Fibroblast of skin of left quadriceps (primary cell): ENCODE data around the gene THBD.

Experiments used
- DNase-seq, 2 experiments: peaks; one replicate each; pipeline ENCODE4 v3.0.0-alpha.2; 2013; ENCODE audit warnings: low read depth in 2 of 2

THBD gene, protein sequence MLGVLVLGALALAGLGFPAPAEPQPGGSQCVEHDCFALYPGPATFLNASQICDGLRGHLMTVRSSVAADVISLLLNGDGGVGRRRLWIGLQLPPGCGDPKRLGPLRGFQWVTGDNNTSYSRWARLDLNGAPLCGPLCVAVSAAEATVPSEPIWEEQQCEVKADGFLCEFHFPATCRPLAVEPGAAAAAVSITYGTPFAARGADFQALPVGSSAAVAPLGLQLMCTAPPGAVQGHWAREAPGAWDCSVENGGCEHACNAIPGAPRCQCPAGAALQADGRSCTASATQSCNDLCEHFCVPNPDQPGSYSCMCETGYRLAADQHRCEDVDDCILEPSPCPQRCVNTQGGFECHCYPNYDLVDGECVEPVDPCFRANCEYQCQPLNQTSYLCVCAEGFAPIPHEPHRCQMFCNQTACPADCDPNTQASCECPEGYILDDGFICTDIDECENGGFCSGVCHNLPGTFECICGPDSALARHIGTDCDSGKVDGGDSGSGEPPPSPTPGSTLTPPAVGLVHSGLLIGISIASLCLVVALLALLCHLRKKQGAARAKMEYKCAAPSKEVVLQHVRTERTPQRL

DNA sequence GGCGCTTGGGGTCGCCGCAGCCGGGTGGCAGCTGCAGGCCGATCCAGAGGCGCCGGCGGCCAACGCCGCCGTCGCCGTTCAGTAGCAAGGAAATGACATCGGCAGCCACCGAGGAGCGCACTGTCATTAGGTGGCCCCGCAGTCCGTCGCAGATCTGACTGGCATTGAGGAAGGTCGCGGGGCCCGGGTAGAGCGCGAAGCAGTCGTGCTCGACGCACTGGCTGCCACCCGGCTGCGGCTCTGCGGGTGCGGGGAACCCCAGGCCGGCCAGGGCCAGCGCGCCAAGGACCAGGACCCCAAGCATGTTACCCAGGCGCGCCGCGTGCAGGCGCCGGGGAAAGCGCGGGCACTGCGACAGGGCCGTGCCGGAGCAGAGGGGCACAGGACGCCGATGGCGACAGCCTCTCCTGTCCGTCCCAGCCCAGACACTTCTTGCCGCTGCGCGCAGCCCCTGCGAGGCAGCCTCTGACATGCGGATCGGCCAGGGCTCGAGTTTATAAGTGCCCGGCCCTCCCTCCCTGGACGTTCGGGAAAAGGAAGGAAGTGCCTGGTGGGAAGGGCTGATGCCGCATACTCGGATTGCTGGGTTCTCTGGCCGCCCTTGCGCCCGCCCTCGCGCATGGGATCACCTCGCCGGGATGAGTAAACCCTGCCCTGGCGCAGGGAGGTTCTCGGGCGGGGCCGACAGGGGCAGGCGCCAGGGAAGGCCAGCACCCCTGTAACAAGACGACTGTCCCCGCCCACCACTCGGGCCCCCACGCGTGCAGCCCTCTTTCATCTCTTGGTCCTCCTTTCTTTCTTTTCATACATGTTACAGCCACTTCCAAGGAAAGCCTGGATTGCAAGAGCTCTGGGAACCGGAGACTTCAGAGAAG lies at the start of gene THBD:
THBD (minus strand) TSS at position 472 of the 875 bp plus-strand sequence; CDS start at position 304, 168 bp downstream.
- no peak for DNase-seq

DNA sequence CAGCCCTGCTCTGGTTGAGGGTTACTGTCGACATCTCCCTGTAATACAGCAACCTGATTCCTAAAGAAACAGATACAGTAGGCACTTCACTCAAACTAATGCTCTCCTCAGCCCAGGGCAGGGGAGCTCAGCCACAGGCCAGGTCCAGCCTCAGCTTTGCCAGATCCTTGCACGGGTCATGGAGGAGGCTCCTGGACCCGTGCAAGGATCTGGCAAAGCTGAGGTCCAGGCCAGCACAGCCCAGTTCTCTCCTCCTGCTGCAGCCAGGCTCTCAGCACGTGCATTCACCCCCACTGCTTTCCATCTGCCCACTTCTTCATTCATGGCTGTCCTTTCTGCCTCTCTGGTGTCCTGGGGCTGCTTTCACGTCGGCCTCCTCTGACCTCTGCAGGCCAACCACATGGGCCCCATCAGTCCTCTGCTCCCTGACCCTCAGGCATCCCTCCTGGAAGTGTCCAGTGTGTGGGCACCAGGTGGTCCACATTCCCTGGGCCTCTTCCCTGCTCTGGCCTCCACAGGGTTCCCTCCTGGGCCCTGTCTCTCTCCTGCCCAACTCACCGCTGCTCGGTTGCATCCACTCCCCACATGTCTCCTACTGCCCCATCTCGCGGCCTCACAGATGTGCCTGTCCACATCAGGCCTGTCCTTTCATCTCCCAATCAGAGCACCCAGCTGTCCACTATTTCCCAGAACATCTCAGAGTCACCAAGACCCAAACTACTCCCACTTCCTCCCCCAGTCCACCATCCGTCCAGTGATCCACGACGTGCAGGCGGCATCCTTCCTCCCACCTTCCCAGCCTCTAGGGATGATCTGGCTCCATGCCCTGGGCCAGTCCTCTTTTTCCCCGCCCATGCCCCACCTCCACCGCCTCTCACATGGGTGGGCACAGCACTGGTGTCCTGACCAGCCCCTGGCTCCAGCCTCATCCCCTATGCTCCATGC lies 48.4 kb upstream of the THBD start:
- no peak for DNase-seq

GRCh38 chr20:23096986-23097520 lies 47.6 kb upstream of the THBD start:
- DNase-seq, result no peak

DNA sequence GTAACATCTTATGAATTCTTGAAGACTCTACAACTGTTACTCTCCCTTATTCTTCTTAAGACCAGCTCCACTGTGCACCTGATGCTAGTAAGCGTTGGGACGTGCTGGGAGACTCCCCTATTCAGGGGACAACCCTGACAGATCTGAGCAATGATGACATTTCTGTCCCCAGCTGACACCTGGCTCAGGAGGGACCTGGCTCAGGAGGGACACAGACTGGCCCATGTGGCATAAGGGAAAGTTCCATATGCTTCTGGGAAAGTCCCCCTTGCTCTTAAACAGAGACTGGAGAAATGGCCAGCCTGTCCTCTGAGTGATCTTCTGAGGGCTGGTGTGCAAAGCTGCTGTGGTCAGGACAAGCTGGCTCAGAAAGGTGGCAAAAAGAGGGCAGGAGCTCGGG lies 46.6 kb upstream of the THBD start:
- no peak for DNase-seq

GRCh38 chr20:23095499-23095898 lies 46.0 kb upstream of the THBD start:
- DNase-seq, result no peak

DNA sequence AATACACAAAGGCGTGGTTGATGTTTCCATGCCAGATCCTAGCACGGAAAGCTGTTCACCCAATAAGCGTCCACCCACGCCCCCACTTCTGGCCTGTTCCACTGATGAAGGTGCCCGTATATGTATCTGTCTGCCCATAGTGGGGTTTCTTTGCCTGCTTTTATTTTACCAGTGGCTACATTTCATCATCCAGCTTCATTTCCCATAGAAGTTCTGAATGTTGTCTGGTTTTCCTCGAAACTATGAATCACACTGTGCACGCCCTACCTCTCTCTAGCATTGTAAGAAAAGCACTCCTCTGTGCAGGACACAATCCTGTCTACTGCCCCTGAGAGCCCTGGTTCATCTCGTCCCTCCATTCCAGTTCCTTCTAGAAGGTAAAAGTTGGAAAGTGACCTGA lies 45.5 kb upstream of the THBD start:
- DNase-seq, result no peak

DNA sequence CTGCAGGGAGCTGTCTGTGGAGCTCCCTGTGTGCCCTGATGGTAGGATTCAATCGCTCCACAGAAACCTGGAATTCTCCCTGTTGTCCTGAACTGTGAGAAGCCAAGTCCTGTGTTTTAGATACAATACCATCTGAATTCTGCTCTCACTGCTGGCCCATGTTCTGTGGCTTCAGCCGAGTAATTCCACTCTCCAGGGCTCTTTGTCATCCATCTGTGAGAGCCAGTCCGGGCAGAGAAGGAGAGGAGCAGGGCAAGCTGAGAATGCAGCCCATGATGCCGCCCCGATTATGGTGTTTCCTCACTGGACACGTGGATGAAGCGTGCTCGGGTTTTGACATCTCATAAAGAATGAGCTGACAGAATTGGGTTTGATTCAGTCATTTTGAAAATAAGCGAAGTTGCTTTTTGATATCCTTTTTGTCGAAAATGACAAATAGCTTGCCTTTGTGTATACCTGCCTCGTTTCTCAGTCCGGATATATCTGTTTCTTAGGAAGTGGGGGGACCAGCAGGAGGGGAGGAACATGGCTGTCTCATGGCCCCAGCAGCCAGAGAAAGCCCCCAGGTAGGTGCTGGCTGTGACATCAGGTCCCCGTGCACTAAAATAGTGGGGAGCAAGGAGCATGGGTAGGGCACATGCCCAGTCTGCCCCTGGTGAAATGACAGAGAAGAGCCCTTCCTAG lies 44.9 kb upstream of the THBD start:
- no peak for DNase-seq

- no peak for DNase-seq
Observed at GRCh38 chr20:23093613-23094012, 44.1 kb upstream of the THBD start.

DNA sequence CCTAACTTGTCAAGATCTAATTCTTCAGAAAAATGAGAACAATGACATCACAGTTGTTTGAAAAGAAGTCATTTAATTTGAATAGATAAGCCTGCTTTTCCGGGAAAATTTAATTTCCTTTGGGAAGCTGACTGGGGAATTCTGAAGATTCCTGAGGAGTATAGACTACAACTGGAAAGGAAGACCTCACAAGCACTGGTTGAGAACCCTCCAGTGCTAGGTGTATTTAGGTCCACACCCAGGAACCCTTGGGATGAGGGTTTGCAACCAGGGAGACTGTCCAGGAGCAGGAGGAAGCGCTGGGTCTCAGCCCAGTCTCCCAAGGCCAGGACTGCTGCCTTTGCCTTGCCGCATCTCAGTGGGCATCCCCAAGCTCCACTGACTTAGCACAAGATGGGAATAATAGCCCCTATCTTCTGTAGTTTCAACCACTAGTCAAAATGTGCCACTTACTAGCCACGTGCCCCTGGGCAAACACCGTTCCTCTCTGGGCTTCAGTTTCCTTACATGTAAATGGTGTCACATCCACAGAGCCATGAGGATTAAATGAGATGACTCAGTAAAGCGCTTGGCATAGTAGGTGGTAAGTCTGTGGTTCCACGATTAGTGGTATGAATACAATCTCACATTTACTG lies 43.5 kb upstream of the THBD start:
- DNase-seq, result no peak

- no peak for DNase-seq
Observed at GRCh38 chr20:23092384-23092756, 42.9 kb upstream of the THBD start.

DNA sequence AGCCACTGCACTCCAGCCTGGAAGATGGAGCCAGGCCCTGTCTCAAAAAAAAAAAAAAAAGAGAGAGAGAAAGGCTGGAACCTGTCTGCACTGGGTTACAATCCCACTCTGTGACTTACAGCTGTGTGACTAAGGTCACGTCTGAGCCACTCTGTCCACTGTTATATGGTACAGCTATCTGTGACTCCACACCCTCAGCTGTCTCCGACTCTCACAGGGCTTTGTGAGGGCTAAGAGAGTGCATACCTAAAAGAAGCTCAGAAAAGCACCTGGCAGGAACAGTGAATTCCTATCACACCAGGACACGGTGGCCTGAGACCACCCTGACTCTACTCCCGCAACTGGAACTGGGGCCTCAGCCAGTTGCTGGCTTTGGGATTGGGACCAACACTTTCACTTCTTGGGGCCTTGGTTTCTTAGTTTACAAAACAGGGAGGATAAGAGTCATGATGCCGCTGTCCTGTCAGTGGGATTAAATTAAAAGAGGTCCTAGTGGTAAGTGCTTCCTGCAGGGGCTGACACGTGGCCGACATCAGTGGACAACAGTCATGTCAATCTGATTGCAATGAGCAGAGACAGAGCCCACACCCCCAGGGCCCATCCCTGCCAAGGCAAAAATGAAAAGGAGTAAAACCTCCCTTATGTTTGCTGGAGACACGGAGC lies 42.4 kb upstream of the THBD start:
- no peak for DNase-seq

DNA sequence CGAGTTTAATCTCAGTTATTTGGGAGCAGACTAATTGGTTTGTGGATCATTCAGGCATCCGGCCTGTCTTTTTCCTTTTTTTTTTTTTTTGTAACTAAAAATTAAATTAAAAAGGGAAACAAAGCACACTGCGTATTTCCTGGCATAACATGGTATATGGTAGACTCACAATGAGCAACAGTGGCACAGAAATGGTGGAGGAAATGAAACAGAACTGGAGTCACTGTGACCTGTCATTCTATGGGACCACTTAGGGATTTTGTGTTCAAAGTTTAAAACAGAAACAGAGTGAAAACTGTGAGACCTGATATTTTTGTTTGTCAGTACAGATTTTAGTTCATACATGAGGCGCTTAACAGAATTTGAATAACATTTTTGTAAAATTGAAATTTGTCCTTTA lies 41.4 kb upstream of the THBD start:
- no peak for DNase-seq

DNA sequence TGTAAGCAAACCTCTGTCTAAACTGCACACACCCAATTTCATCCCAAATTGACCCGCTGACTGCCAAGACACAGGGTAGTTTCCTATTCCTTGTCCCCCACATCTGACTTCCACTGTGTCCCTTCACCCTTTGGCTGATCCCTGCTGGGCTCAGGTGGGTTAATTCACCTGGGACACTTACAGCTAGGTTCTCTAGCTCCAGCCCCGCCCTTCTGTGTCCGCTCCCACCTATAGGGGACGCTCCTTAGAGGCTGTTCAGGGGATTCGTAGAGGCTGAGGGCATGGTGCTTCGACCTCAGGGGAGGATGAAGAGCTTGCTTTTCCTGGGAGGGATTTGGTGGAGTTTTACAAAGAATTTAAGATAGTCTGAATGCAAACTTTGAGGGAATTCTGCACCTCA lies 40.7 kb upstream of the THBD start:
- DNase-seq, result no peak

GRCh38 chr20:23088866-23089265 lies 39.4 kb upstream of the THBD start:
- no peak for DNase-seq

DNA sequence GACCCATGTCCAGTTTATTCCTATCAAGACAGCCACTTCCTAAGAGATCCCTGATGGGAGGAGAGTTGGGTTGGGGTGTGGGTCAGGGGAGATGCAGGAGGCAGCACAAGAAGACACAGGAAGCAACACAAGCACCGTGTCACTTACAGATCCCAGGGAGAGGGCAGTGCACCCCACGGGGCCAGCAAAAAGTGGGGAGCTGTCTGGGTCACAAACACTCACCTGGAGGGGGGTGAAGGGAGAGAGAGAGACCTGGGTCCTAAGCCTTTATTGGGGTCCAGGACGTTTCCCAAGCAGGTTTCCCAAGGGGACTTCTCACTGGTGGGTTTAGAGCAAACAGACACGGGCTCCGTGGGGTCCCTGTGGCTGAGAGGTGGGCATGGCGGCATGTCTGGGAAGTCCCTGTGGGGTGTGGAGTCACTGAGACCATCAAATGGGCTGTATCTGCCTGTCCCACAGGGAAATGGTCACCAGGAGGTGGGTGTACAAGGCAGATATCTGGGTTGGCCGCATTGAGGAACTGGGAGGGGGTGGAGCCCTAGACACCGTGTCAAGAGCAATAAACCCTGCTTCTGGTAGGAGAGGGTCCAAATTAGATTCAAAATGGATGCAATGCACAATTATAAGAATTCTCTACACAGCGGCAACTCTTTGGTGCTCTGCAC lies 38.2 kb upstream of the THBD start:
- DNase-seq, result no peak

DNA sequence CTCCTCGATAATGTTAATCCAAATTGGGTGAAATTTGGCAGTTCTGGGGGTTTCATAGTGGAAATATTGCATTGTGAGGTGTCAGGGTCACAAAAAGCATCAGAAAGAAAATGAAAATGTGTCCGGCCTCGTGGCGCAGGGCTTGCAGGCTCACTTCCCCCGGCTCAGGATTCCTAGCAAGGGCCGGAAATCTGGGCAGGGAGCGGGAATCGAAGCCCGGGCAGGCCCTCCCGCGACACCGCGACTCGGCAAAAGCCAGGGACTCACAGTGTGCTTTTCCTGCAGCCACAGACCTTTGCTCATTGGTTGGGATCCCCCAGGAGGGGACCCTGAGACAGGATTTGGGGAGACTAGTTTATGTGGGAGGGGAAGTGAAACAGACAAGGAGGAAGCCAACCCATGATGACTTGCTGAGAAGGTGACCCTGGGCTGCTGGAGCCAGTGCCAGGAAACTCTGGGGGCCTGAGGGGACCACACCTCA lies 37.5 kb upstream of the THBD start:
- DNase-seq, result no peak

GRCh38 chr20:23086056-23086566 lies 36.6 kb upstream of the THBD start, which contains the start of gene CD93:
TSS of gene CD93 (minus strand) at chr20:23086324. CDS start at chr20:23086192, 132 bp downstream.
- no peak for DNase-seq

- DNase-seq, result no peak
Observed at GRCh38 chr20:23085436-23086055, 36.1 kb upstream of the THBD start.
